H1 (cell line): ENCODE results near the gene CAPN10. TPM values are rescaled to one million over a fixed set of nuclear protein-coding genes. Genes with fewer than 3 reads are reported as not detected.

ENCODE experiments used
- CTCF ChIA-PET: fragments of 300-600 bp; sonication (Branson Sonifier 250); formaldehyde crosslinking; loops from one replicate; lab custom pipeline; 2021; ENCODE audit not compliant: partially characterized antibody; lab: Charles Lee
- POLR2A ChIA-PET: fragments of 300-600 bp; sonication (Branson Sonifier 250); formaldehyde crosslinking; loops from one replicate; lab custom pipeline; 2021; ENCODE audit warnings: inconsistent platforms; ENCODE audit not compliant: partially characterized antibody; lab: Charles Lee
- DNase-seq, 2 experiments: peaks; one replicate each; pipeline versions ENCODE4 v3.0.0 to v3.0.0-alpha.2; 2010 to 2022; ENCODE audit warnings: low spot score in 2 of 2, low read depth in 1 of 2, mixed read lengths in 1 of 2
- FAIRE-seq: peaks from 2 replicates; lab custom pipeline; 2011; peaks lifted over from hg19 to GRCh38; lab: Jason Lieb, UNC
- H2AFZ ChIP-seq: 2 replicates; pipeline ENCODE4 v1.8.1; 2012; ENCODE audit warnings: low read length, inconsistent platforms
- H2AK5ac ChIP-seq: 2 replicates; pipeline ENCODE4 v1.6.1; 2013; ENCODE audit warnings: low read depth, low read length
- H2BK120ac ChIP-seq: replicated peaks from 2 replicates; pipeline ENCODE3; 2013; ENCODE audit warnings: low read depth, low read length, inconsistent platforms
- H2BK12ac ChIP-seq: 2 replicates; pipeline ENCODE4 v1.6.1; 2013; ENCODE audit warnings: low read depth, low read length
- H2BK15ac ChIP-seq: 2 replicates; pipeline ENCODE4 v1.6.1; 2013; ENCODE audit warnings: low read length
- H2BK20ac ChIP-seq: 2 replicates; pipeline ENCODE4 v1.6.1; 2013; ENCODE audit warnings: low read length
- H2BK5ac ChIP-seq: 2 replicates; pipeline ENCODE4 v1.6.1; 2013; ENCODE audit warnings: low read depth, low read length
- H3K14ac ChIP-seq: 2 replicates; pipeline ENCODE4 v1.6.1; 2013; ENCODE audit warnings: inconsistent platforms; ENCODE audit not compliant: insufficient read length
- H3K18ac ChIP-seq: 2 replicates; pipeline ENCODE4 v1.6.1; 2013; ENCODE audit warnings: low read length; ENCODE audit errors: extremely low read depth
- H3K23ac ChIP-seq: 2 replicates; pipeline ENCODE4 v1.6.1; 2013; ENCODE audit warnings: inconsistent platforms; ENCODE audit not compliant: insufficient read length
- H3K23me2 ChIP-seq: 2 replicates; pipeline ENCODE4 v1.6.1; 2013; ENCODE audit warnings: low read depth, low read length
- H3K27ac ChIP-seq: 2 replicates; pipeline ENCODE4 v1.6.1; 2011; ENCODE audit warnings: low read depth, low read length, inconsistent platforms
- H3K27me3 ChIP-seq, 4 experiments: replicated peaks in 1 of 4; 1 replicate in 1 of 4; 2 replicates in 3 of 4; pipeline versions ENCODE4 v1.6.1 to v1.8.1; 2011 to 2013; ENCODE audit warnings: low read length in 3 of 4, mild to moderate bottlenecking in 3 of 4, inconsistent platforms in 2 of 4, mixed read lengths in 2 of 4, moderate library complexity in 1 of 4; ENCODE audit not compliant: control insufficient read depth in 3 of 4, insufficient read depth in 3 of 4; ENCODE audit errors: extremely low read depth in 1 of 4
- H3K36me3 ChIP-seq, 4 experiments: 2 replicates each; pipeline versions ENCODE4 v1.6.1 to v1.8.1; 2011 to 2013; ENCODE audit warnings: mild to moderate bottlenecking in 4 of 4, low read length in 3 of 4, moderate library complexity in 2 of 4, control low read depth in 1 of 4, inconsistent platforms in 1 of 4; ENCODE audit not compliant: insufficient read depth in 4 of 4, control insufficient read depth in 2 of 4
- H3K4ac ChIP-seq: replicated peaks from 2 replicates; pipeline ENCODE3; 2013; ENCODE audit warnings: low read length, low read depth, mixed read lengths, inconsistent platforms; ENCODE audit not compliant: insufficient read length
- H3K4me1 ChIP-seq, 4 experiments: replicated peaks in 1 of 4; 1 replicate in 1 of 4; 2 replicates in 3 of 4; pipeline versions ENCODE4 v1.6.1 to v1.8.1; 2011 to 2013; ENCODE audit warnings: low read length in 3 of 4, inconsistent platforms in 2 of 4, mixed read lengths in 1 of 4; ENCODE audit not compliant: insufficient read depth in 4 of 4, control insufficient read depth in 3 of 4
- H3K4me2 ChIP-seq, 2 experiments: 2 replicates each; pipeline versions ENCODE4 v1.6.1 to v1.8.1; 2011 to 2013; ENCODE audit warnings: low read depth in 2 of 2, low read length in 2 of 2, control low read depth in 1 of 2, inconsistent platforms in 1 of 2, mild to moderate bottlenecking in 1 of 2; ENCODE audit not compliant: insufficient read depth in 1 of 2
- H3K4me3 ChIP-seq, 4 experiments: fragments of 200-600, 300-600 bp in 1 of 4; sonication (generic), shearing (Covaris generic), sonication (Bioruptor Twin) in 1 of 4; 2 replicates each; pipeline versions ENCODE4 v1.5.1 to v1.8.1; 2011 to 2016; ENCODE audit warnings: low read length in 4 of 4, low read depth in 3 of 4, control low read depth in 2 of 4, inconsistent platforms in 2 of 4, mild to moderate bottlenecking in 2 of 4, mixed read lengths in 1 of 4, moderate library complexity in 1 of 4; ENCODE audit not compliant: insufficient read depth in 2 of 4; ENCODE audit errors: extremely low read depth in 1 of 4
- H3K56ac ChIP-seq: replicated peaks from 2 replicates; pipeline ENCODE3; 2013; ENCODE audit warnings: low read depth, mild to moderate bottlenecking, mixed read lengths, low read length, inconsistent platforms; ENCODE audit not compliant: insufficient read length
- H3K79me1 ChIP-seq: 2 replicates; pipeline ENCODE4 v1.6.1; 2013; ENCODE audit warnings: low read depth, low read length, control low read depth
- H3K79me2 ChIP-seq, 2 experiments: 2 replicates each; pipeline versions ENCODE4 v1.6.1 to v1.8.1; 2012 to 2013; ENCODE audit warnings: low read length in 2 of 2, mild to moderate bottlenecking in 2 of 2, inconsistent platforms in 1 of 2; ENCODE audit not compliant: insufficient read depth in 2 of 2, control insufficient read depth in 1 of 2
- H3K9ac ChIP-seq, 4 experiments: replicated peaks in 1 of 4; 1 replicate in 1 of 4; 2 replicates in 3 of 4; pipeline versions ENCODE4 v1.6.1 to v1.8.1; 2011 to 2013; ENCODE audit warnings: low read depth in 3 of 4, low read length in 3 of 4, control low read depth in 2 of 4, mild to moderate bottlenecking in 2 of 4, moderate library complexity in 2 of 4, inconsistent platforms in 1 of 4; ENCODE audit errors: extremely low read depth in 1 of 4
- H3K9me3 ChIP-seq, 2 experiments: 2 replicates each; pipeline versions ENCODE4 v1.6.1 to v1.8.1; 2012 to 2013; ENCODE audit warnings: mild to moderate bottlenecking in 2 of 2, moderate library complexity in 2 of 2, control low read depth in 1 of 2, inconsistent platforms in 1 of 2, low read depth in 1 of 2, low read length in 1 of 2, mixed read lengths in 1 of 2; ENCODE audit not compliant: insufficient read depth in 2 of 2
- H4K20me1 ChIP-seq, 2 experiments: replicated peaks in 1 of 2; 2 replicates each; pipeline versions ENCODE3 to v1.8.1; 2011 to 2013; ENCODE audit warnings: inconsistent platforms in 2 of 2, low read length in 2 of 2, mild to moderate bottlenecking in 1 of 2; ENCODE audit not compliant: insufficient read depth in 2 of 2, control insufficient read depth in 1 of 2
- H4K5ac ChIP-seq: 2 replicates; pipeline ENCODE4 v1.6.1; 2013; ENCODE audit warnings: low read length, low read depth, mixed read lengths, inconsistent platforms; ENCODE audit not compliant: insufficient read length
- H4K8ac ChIP-seq: 2 replicates; pipeline ENCODE4 v1.8.0; 2013; ENCODE audit warnings: mild to moderate bottlenecking, moderate library complexity, low read length, inconsistent platforms; ENCODE audit not compliant: insufficient read depth; ENCODE audit errors: extremely low read depth
- H4K91ac ChIP-seq: replicated peaks from 2 replicates; pipeline ENCODE3; 2013; ENCODE audit warnings: low read length, mixed read lengths, inconsistent platforms; ENCODE audit not compliant: insufficient read length
- GTF2F1 ChIP-seq: IDR thresholded peaks from 2 replicates; pipeline ENCODE4 v1.6.1; 2012; ENCODE audit warnings: low read depth, low read length, improper control_type of control experiment, borderline replicate concordance
- PHF8 ChIP-seq: fragments of 200-600 bp; sonication (generic); conservative IDR thresholded peaks from 2 replicates; pipeline ENCODE4 v1.7.1; 2012; ENCODE audit warnings: low read depth, mild to moderate bottlenecking, inconsistent platforms, low read length, moderate library complexity
- RAD21 ChIP-seq, 2 experiments: IDR thresholded peaks in 1 of 2; conservative IDR thresholded peaks in 1 of 2; 2 replicates each; pipeline ENCODE4 v1.6.1; 2011; ENCODE audit warnings: low read depth in 2 of 2, low read length in 2 of 2, improper control_type of control experiment in 1 of 2, inconsistent platforms in 1 of 2, mild to moderate bottlenecking in 1 of 2, moderate library complexity in 1 of 2
- SAP30 ChIP-seq: fragments of 300-600 bp; sonication (generic); IDR thresholded peaks from 2 replicates; pipeline ENCODE4 v1.7.1; 2012; ENCODE audit warnings: low read length, moderate library complexity, mild to moderate bottlenecking, inconsistent platforms; ENCODE audit not compliant: insufficient read depth, insufficient replicate concordance
- TCF12 ChIP-seq: IDR thresholded peaks from 2 replicates; pipeline ENCODE4 v1.6.1; 2011; ENCODE audit warnings: low read depth, mild to moderate bottlenecking, low read length
- WGBS, 2 experiments: shearing (Covaris generic) in 1 of 2; methylation state at CpG; one replicate each; pipeline versions ENCODE4 v1.1.6 to v1.1.7; 2013 to 2015; ENCODE audit warnings: low lambda C conversion rate in 2 of 2, mixed read lengths in 2 of 2, inconsistent platforms in 1 of 2, low coverage in 1 of 2, missing lambda C conversion rate in 1 of 2; ENCODE audit not compliant: insufficient replicate concordance in 2 of 2, insufficient coverage in 1 of 2, insufficient read length in 1 of 2; ENCODE audit errors: extremely low coverage in 1 of 2, missing lambda C conversion rate in 1 of 2; 5-methylcytosine and 5-hydroxymethylcytosine counted together
- polyA plus RNA-seq, 7 experiments: library from polyadenylated mRNA; depleted of rRNA in 3 of 7; stranded (reverse) in 5 of 7; unstranded in 2 of 7; fragments of >200 nt in 5 of 7; fragments of 200-250 nt in 2 of 7; gene quantifications; 1 replicate in 5 of 7; 2 replicates in 1 of 7; 4 replicates in 1 of 7; pipeline versions ENCODE4 v1.2.1 to v1.2.3, GENCODE V29; 2011 to 2013; ENCODE audit warnings: missing spikeins in 2 of 7, mixed read lengths in 2 of 7
- total RNA-seq: library from RNA; stranded (reverse); fragmentation: NEBNext Ultra II Directional; extraction: Animal tissue kit (Norgen Biotek cat#: 25700); gene quantifications from 2 replicates; pipeline ENCODE4 v1.2.1, GENCODE V29; 2021

Gene CAPN10
- total and polyA plus RNA-seq, 2 of the 8 experiments (the other 6 are each of a cell fraction or from before 2014, with no cell fraction given): 30.7 to 39.8 TPM

GRCh38 chr2:240622531-240623235, 36.1 kb downstream of the CAPN10 start:
- FAIRE-seq: no peak
- TF ChIP-seq RAD21 (IDR thresholded peaks at IDR 0.05 in 1 of 2, conservative IDR thresholded peaks at IDR 0.05 in 1 of 2; ENCODE audit: low read depth in 2 of 2, low read length in 2 of 2) (no peak), SAP30 (no peak), GTF2F1 (no peak), TCF12 (no peak), PHF8 (no peak)
- Histone ChIP-seq H3K14ac (no peak overlapping the region), H4K5ac (no peak overlapping the region), H3K4me2 (no peak overlapping the region), H3K9me3 (peaks cover 12 to 16% of the 10 kb centered on the region in 2 experiments; a peak in 3 of 4 replicates), H4K20me1 (no peaks in the 10 kb centered on the region), H3K18ac (no peak overlapping the region; the same call in 1 of the 2 replicates), H3K4ac (no peak overlapping the region), H2BK20ac (no peak overlapping the region), H2BK120ac (no peak overlapping the region), H2AK5ac (no peak overlapping the region), H3K27me3 (no peaks in the 10 kb centered on the region), H4K91ac (no peak overlapping the region), H2BK15ac (no peak overlapping the region), H3K4me3 (no peak overlapping the region), H2BK5ac (no peak overlapping the region), H3K23ac (no peak overlapping the region), H3K27ac (no peak overlapping the region), H4K8ac (no peak overlapping the region), H3K36me3 (no peaks in the 10 kb centered on the region), H3K79me2 (no peaks in the 10 kb centered on the region), H2BK12ac (no peak overlapping the region), H2AFZ (no peak overlapping the region), H3K56ac (no peak overlapping the region), H3K4me1 (peaks cover 0 to 6% (median 1%) of the 10 kb centered on the region in 4 experiments; a peak in 3 of 7 replicates), H3K9ac (no peak overlapping the region), H3K79me1 (no peaks in the 10 kb centered on the region), H3K23me2 (no peaks in the 10 kb centered on the region)
- ChIA-PET POLR2A (interaction anchor here (1.2 to 1.6 kb wide), 2 partner anchors 15 to 36 kb away, joined by 3 to 4 read pairs; partner anchors contain the start of gene CAPN10), CTCF (interaction anchor here (1.2 to 1.7 kb wide), 6 partner anchors 10 to 62 kb away, joined by 3 to 4 read pairs (median 3); no protein-coding TSS in a partner anchor)
- no peak for DNase-seq
- WGBS, 2 experiments: 82% methylated on average over 30 of the region's 37 CpGs; no CpG with 5 or more reads in 1 of the 2 experiments
